ENCODE measurements around the gene SMARCD1.
"Not testable (repeated sequence)": the region's sequence is repeated elsewhere in the genome, so short reads cannot be mapped to it uniquely, and the experiment has no call there.

Gene SMARCD1

GRCh38 chr12:50081096-50081808, 3.9 kb upstream of the SMARCD1 start:
- H3K9me3 Mint-ChIP-seq: no peaks in the 10 kb centered on the region
- peaks cover 13% of the 10 kb centered on the region for H3K4me1 Mint-ChIP-seq (ENCODE audit: low read depth)
- no peak overlapping the region for H3K27ac Mint-ChIP-seq
- no peak overlapping the region for H3K4me3 Mint-ChIP-seq
- H3K36me3 Mint-ChIP-seq (ENCODE audit: low read depth): no peaks in the 10 kb centered on the region
- H3K27me3 Mint-ChIP-seq: no peaks in the 10 kb centered on the region

- no peak overlapping the region for H3K4me3 Mint-ChIP-seq
- H3K9me3 Mint-ChIP-seq: no peaks in the 10 kb centered on the region
- H3K4me1 Mint-ChIP-seq (ENCODE audit: low read depth): peaks cover 25% of the 10 kb centered on the region
- peaks cover 11% of the 10 kb centered on the region for H3K36me3 Mint-ChIP-seq (ENCODE audit: low read depth)
- no peak overlapping the region for H3K27ac Mint-ChIP-seq
- no peaks in the 10 kb centered on the region for H3K27me3 Mint-ChIP-seq
Observed at GRCh38 chr12:50082644-50083043, 2.5 kb upstream of the SMARCD1 start.

- no peaks in the 10 kb centered on the region for H3K27me3 Mint-ChIP-seq
- H3K9me3 Mint-ChIP-seq: no peaks in the 10 kb centered on the region
- H3K4me3 Mint-ChIP-seq: peak overlapping the region; percentile 86
- peaks cover 17% of the 10 kb centered on the region for H3K36me3 Mint-ChIP-seq (ENCODE audit: low read depth)
- peaks cover 31% of the 10 kb centered on the region for H3K4me1 Mint-ChIP-seq (ENCODE audit: low read depth)
- H3K27ac Mint-ChIP-seq: peak overlapping the region; percentile 96
Observed at GRCh38 chr12:50083301-50083700, 1.8 kb upstream of the SMARCD1 start.

- Mint-ChIP-seq H3K4me3 (peak overlapping the region; percentile 93), H3K27ac (peak overlapping the region; percentile 96), H3K36me3 (ENCODE audit: low read depth) (peaks cover 28% of the 10 kb centered on the region), H3K4me1 (ENCODE audit: low read depth) (peaks cover 38% of the 10 kb centered on the region)
- not testable (repeated sequence) for H3K9me3 Mint-ChIP-seq, H3K27me3 Mint-ChIP-seq
Observed at GRCh38 chr12:50084409-50084774, 750 bp upstream of the SMARCD1 start.

GRCh38 chr12:50085615-50086072, 502 bp downstream of the SMARCD1 start:
- Mint-ChIP-seq H3K4me3 (peak overlapping the region; percentile 93), H3K27me3 (no peaks in the 10 kb centered on the region), H3K4me1 (ENCODE audit: low read depth) (peaks cover 38% of the 10 kb centered on the region), H3K36me3 (ENCODE audit: low read depth) (peaks cover 38% of the 10 kb centered on the region), H3K9me3 (no peaks in the 10 kb centered on the region), H3K27ac (peak overlapping the region; percentile 83)

GRCh38 chr12:50086148-50086547, 1.0 kb downstream of the SMARCD1 start:
- peak overlapping the region; percentile 83 for H3K27ac Mint-ChIP-seq
- H3K4me1 Mint-ChIP-seq (ENCODE audit: low read depth): peaks cover 38% of the 10 kb centered on the region
- H3K27me3 Mint-ChIP-seq: no peaks in the 10 kb centered on the region
- H3K36me3 Mint-ChIP-seq (ENCODE audit: low read depth): peaks cover 41% of the 10 kb centered on the region
- H3K9me3 Mint-ChIP-seq: no peaks in the 10 kb centered on the region
- peak overlapping the region; percentile 93 for H3K4me3 Mint-ChIP-seq

- H3K27ac Mint-ChIP-seq: no peak overlapping the region
- H3K4me3 Mint-ChIP-seq: no peak overlapping the region
- no peaks in the 10 kb centered on the region for H3K27me3 Mint-ChIP-seq
- no peaks in the 10 kb centered on the region for H3K9me3 Mint-ChIP-seq
- H3K4me1 Mint-ChIP-seq (ENCODE audit: low read depth): peaks cover 38% of the 10 kb centered on the region
- H3K36me3 Mint-ChIP-seq (ENCODE audit: low read depth): peaks cover 50% of the 10 kb centered on the region
Observed at GRCh38 chr12:50087151-50087550, 2.0 kb downstream of the SMARCD1 start.

GRCh38 chr12:50087995-50088394, 2.9 kb downstream of the SMARCD1 start:
- Mint-ChIP-seq H3K36me3 (ENCODE audit: low read depth) (peaks cover 51% of the 10 kb centered on the region), H3K4me1 (ENCODE audit: low read depth) (peaks cover 38% of the 10 kb centered on the region), H3K27me3 (no peaks in the 10 kb centered on the region), H3K9me3 (no peaks in the 10 kb centered on the region), H3K27ac (no peak overlapping the region), H3K4me3 (no peak overlapping the region)

- Mint-ChIP-seq H3K4me1 (ENCODE audit: low read depth) (peaks cover 34% of the 10 kb centered on the region), H3K27ac (no peak overlapping the region), H3K9me3 (no peaks in the 10 kb centered on the region), H3K36me3 (ENCODE audit: low read depth) (peaks cover 55% of the 10 kb centered on the region), H3K27me3 (no peaks in the 10 kb centered on the region), H3K4me3 (no peak overlapping the region)
Observed at GRCh38 chr12:50088577-50089335, 3.6 kb downstream of the SMARCD1 start.

GRCh38 chr12:50089730-50090129, 4.6 kb downstream of the SMARCD1 start:
- Mint-ChIP-seq H3K36me3 (ENCODE audit: low read depth) (peaks cover 65% of the 10 kb centered on the region), H3K27me3 (no peaks in the 10 kb centered on the region), H3K9me3 (no peaks in the 10 kb centered on the region)

GRCh38 chr12:50090391-50090790, 5.2 kb downstream of the SMARCD1 start:
- peaks cover 70% of the 10 kb centered on the region for H3K36me3 Mint-ChIP-seq (ENCODE audit: low read depth)
- no peaks in the 10 kb centered on the region for H3K9me3 Mint-ChIP-seq
- no peaks in the 10 kb centered on the region for H3K27me3 Mint-ChIP-seq
- H3K4me1 Mint-ChIP-seq (ENCODE audit: low read depth): peaks cover 33% of the 10 kb centered on the region
- no peak overlapping the region for H3K4me3 Mint-ChIP-seq
- no peak overlapping the region for H3K27ac Mint-ChIP-seq

More at GRCh38 chr12:50089730-50090129, 4.6 kb downstream of the SMARCD1 start:
- Mint-ChIP-seq H3K4me3 (no peak overlapping the region), H3K4me1 (ENCODE audit: low read depth) (peaks cover 33% of the 10 kb centered on the region), H3K27ac (no peak overlapping the region)

GRCh38 chr12:50097952-50098351, 12.8 kb downstream of the SMARCD1 start:
- H3K9me3 Mint-ChIP-seq: no peaks in the 10 kb centered on the region
- H3K36me3 Mint-ChIP-seq (ENCODE audit: low read depth): peaks cover 78% of the 10 kb centered on the region
- H3K27me3 Mint-ChIP-seq: no peaks in the 10 kb centered on the region
- H3K27ac Mint-ChIP-seq: no peak overlapping the region
- no peak overlapping the region for H3K4me3 Mint-ChIP-seq
- H3K4me1 Mint-ChIP-seq (ENCODE audit: low read depth): no peaks in the 10 kb centered on the region

- Mint-ChIP-seq H3K4me1 (ENCODE audit: low read depth) (no peaks in the 10 kb centered on the region), H3K27ac (no peak overlapping the region), H3K36me3 (ENCODE audit: low read depth) (peaks cover 67% of the 10 kb centered on the region), H3K4me3 (no peak overlapping the region), H3K27me3 (no peaks in the 10 kb centered on the region), H3K9me3 (no peaks in the 10 kb centered on the region)
Observed at GRCh38 chr12:50099302-50100008, 14.3 kb downstream of the SMARCD1 start.

- Mint-ChIP-seq H3K27me3 (no peaks in the 10 kb centered on the region), H3K4me1 (ENCODE audit: low read depth) (no peaks in the 10 kb centered on the region), H3K9me3 (no peaks in the 10 kb centered on the region), H3K27ac (no peak overlapping the region), H3K4me3 (no peak overlapping the region), H3K36me3 (ENCODE audit: low read depth) (peaks cover 57% of the 10 kb centered on the region)
Observed at GRCh38 chr12:50100561-50100960, 15.4 kb downstream of the SMARCD1 start.

- Mint-ChIP-seq H3K4me1 (ENCODE audit: low read depth) (no peaks in the 10 kb centered on the region), H3K27ac (no peak overlapping the region), H3K9me3 (no peaks in the 10 kb centered on the region), H3K4me3 (no peak overlapping the region), H3K36me3 (ENCODE audit: low read depth) (peaks cover 46% of the 10 kb centered on the region), H3K27me3 (no peaks in the 10 kb centered on the region)
Observed at GRCh38 chr12:50101663-50102062, 16.5 kb downstream of the SMARCD1 start.
